ENCODE data around the gene TUFT1. TPM values are rescaled to one million over a fixed set of nuclear protein-coding genes. Genes with fewer than 3 reads are reported as not detected.

The TUFT1 gene
- total RNA-seq, 2 donors from 2014 or later, result 4.9 to 10.7 TPM

GRCh38 chr1:151509350-151510019 is 30.6 kb upstream of the TUFT1 start:
- no peak overlapping the region for H3K27ac ChIP-seq
- DNase-seq (ENCODE audit: low spot score) (no peak), ATAC-seq (ENCODE audit: insufficient number of reproducible peaks, low FRiP score, low read depth) (no peak)
- no peaks in the 10 kb centered on the region for H3K27me3 ChIP-seq (replicated peaks; ENCODE audit: insufficient read depth)
- no peaks in the 10 kb centered on the region for H3K36me3 ChIP-seq
- peaks cover 8 to 24% of the 10 kb centered on the region in 2 donors for H3K4me1 ChIP-seq (ENCODE audit: control insufficient read depth in 1 of 2, low read depth in 2 of 2)
- no peak overlapping the region for H3K4me3 ChIP-seq
- no peaks in the 10 kb centered on the region for H3K9me3 ChIP-seq
- TF ChIP-seq CTCF (IDR thresholded peaks at IDR 0.05), result no peak

- Histone ChIP-seq H3K9me3 (no peaks in the 10 kb centered on the region), H3K4me3 (peak overlapping the region; percentile 88), H3K36me3 (no peaks in the 10 kb centered on the region), H3K4me1 (ENCODE audit: control insufficient read depth in 1 of 2, low read depth in 2 of 2) (peaks cover 8 to 24% of the 10 kb centered on the region in 2 donors), H3K27ac (peak overlapping the region in 1 of 2 donors; percentile 56), H3K27me3 (replicated peaks; ENCODE audit: insufficient read depth) (no peaks in the 10 kb centered on the region)
- no peak for TF ChIP-seq CTCF (IDR thresholded peaks at IDR 0.05)
- ATAC-seq (ENCODE audit: insufficient number of reproducible peaks, low FRiP score, low read depth) (no peak), DNase-seq (ENCODE audit: low spot score) (no peak)
These were observed 30.1 kb upstream of the TUFT1 start for GRCh38 chr1:151510020-151510405.

GRCh38 chr1:151510614-151510956 is 29.5 kb upstream of the TUFT1 start:
- H3K27ac ChIP-seq, result peak overlapping the region; percentile 45 to 56
- ATAC-seq (ENCODE audit: insufficient number of reproducible peaks, low FRiP score, low read depth) (no peak), DNase-seq (ENCODE audit: low spot score) (no peak)
- H3K36me3 ChIP-seq, result no peaks in the 10 kb centered on the region
- peak overlapping the region; percentile 88 for H3K4me3 ChIP-seq
- peaks cover 8 to 24% of the 10 kb centered on the region in 2 donors for H3K4me1 ChIP-seq (ENCODE audit: control insufficient read depth in 1 of 2, low read depth in 2 of 2)
- no peak for TF ChIP-seq CTCF (IDR thresholded peaks at IDR 0.05)
- no peaks in the 10 kb centered on the region for H3K9me3 ChIP-seq
- H3K27me3 ChIP-seq (replicated peaks; ENCODE audit: insufficient read depth), result no peaks in the 10 kb centered on the region

GRCh38 chr1:151510957-151511635 is 29.0 kb upstream of the TUFT1 start, which contains the start of gene CGN:
Gene CGN, plus strand, starts transcription at chr1:151511387. Its CDS starts 7,133 bp downstream, at chr1:151518520.
- H3K4me3 ChIP-seq, result peak within 1 kb of the TSS; percentile 88
- peak; percentile 37 for DNase-seq (ENCODE audit: low spot score)
- no peaks in the 10 kb centered on the region for H3K36me3 ChIP-seq
- peak within 1 kb of the TSS; percentile 45 to 56 for H3K27ac ChIP-seq
- H3K9me3 ChIP-seq, result no peaks in the 10 kb centered on the region
- peaks cover 8 to 24% of the 10 kb centered on the region in 2 donors for H3K4me1 ChIP-seq (ENCODE audit: control insufficient read depth in 1 of 2, low read depth in 2 of 2)
- H3K27me3 ChIP-seq (replicated peaks; ENCODE audit: insufficient read depth), result no peaks in the 10 kb centered on the region
- no peak for TF ChIP-seq CTCF (IDR thresholded peaks at IDR 0.05)
- ATAC-seq (ENCODE audit: insufficient number of reproducible peaks, low FRiP score, low read depth), result peak; percentile 88

- H3K27ac ChIP-seq, result no peak overlapping the region
- no peaks in the 10 kb centered on the region for H3K9me3 ChIP-seq
- H3K36me3 ChIP-seq, result no peaks in the 10 kb centered on the region
- no peak for DNase-seq (ENCODE audit: low spot score)
- peaks cover 8 to 24% of the 10 kb centered on the region in 2 donors for H3K4me1 ChIP-seq (ENCODE audit: control insufficient read depth in 1 of 2, low read depth in 2 of 2)
- ATAC-seq (ENCODE audit: insufficient number of reproducible peaks, low FRiP score, low read depth), result no peak
- no peaks in the 10 kb centered on the region for H3K27me3 ChIP-seq (replicated peaks; ENCODE audit: insufficient read depth)
- TF ChIP-seq CTCF (IDR thresholded peaks at IDR 0.05), result no peak
- peak overlapping the region; percentile 88 for H3K4me3 ChIP-seq
These were observed 28.4 kb upstream of the TUFT1 start for GRCh38 chr1:151511636-151512215.

Data from thoracic aorta (tissue), 2 donors.